SK-N-SH (cell line): Measurements from ENCODE around the gene COL28A1. TPM values are rescaled to one million over a fixed set of nuclear protein-coding genes. Genes with fewer than 3 reads are reported as not detected.
A peak's percentile ranks its signal among the peaks of the same experiment; 100 is the strongest.

ENCODE experiments used
- CTCF ChIA-PET: fragments of 300-600, 350-600 bp; formaldehyde crosslinking; extraction: SDS; loops from one replicate; lab custom pipeline; 2021; lab: Yijun Ruan, JAX
- POLR2A ChIA-PET: fragments of 350-600 bp; sonication (Branson Sonifier 250); formaldehyde crosslinking; extraction: SDS; loops from one replicate; lab custom pipeline; 2020; ENCODE audit warnings: antibody characterized with exemption, inconsistent platforms; lab: Yijun Ruan, JAX
- DNase-seq: peaks from one replicate; pipeline ENCODE4 v3.0.0; 2012
- H2AFZ ChIP-seq: fragments of 200-600 bp; sonication (generic); 2 replicates; pipeline ENCODE4 v1.8.1; 2016; ENCODE audit warnings: antibody characterized with exemption, mild to moderate bottlenecking, low read depth
- H3F3A ChIP-seq: fragments of 200-600 bp; sonication (generic); replicated peaks from 2 replicates; pipeline ENCODE3; 2016; ENCODE audit warnings: antibody characterized with exemption, mild to moderate bottlenecking; ENCODE audit not compliant: insufficient read depth
- H3K27ac ChIP-seq, 2 experiments: fragments of 200-500 bp in 1 of 2; fragments of 200-600 bp in 1 of 2; sonication (Bioruptor generic) in 1 of 2; sonication (generic), shearing (Covaris generic) in 1 of 2; 2 replicates each; pipeline versions ENCODE4 v1.5.1 to v1.6.1; 2014 to 2016; ENCODE audit warnings: low read depth in 2 of 2, inconsistent platforms in 1 of 2, low read length in 1 of 2, mild to moderate bottlenecking in 1 of 2, mixed read lengths in 1 of 2
- H3K27me3 ChIP-seq: fragments of 200-600 bp; sonication (generic), shearing (Covaris generic); 2 replicates; pipeline ENCODE4 v1.6.1; 2016; ENCODE audit warnings: mixed run types; ENCODE audit not compliant: insufficient read depth
- H3K36me3 ChIP-seq, 2 experiments: fragments of 200-500 bp in 1 of 2; fragments of 200-600 bp in 1 of 2; sonication (Bioruptor generic) in 1 of 2; sonication (generic) in 1 of 2; replicated peaks in 1 of 2; 2 replicates each; pipeline versions ENCODE3 to v1.5.1; 2014 to 2016; ENCODE audit warnings: low read length in 1 of 2, mild to moderate bottlenecking in 1 of 2; ENCODE audit not compliant: insufficient read depth in 2 of 2, control insufficient read depth in 1 of 2
- H3K4me1 ChIP-seq, 2 experiments: fragments of 200-500 bp in 1 of 2; fragments of 200-600 bp in 1 of 2; sonication (Bioruptor generic) in 1 of 2; sonication (generic), shearing (Covaris generic) in 1 of 2; 2 replicates each; pipeline versions ENCODE4 v1.5.1 to v1.6.1; 2014 to 2016; ENCODE audit warnings: low read depth in 1 of 2, low read length in 1 of 2, mixed run types in 1 of 2; ENCODE audit not compliant: insufficient read depth in 2 of 2, control insufficient read depth in 1 of 2
- H3K4me2 ChIP-seq: fragments of 200-600 bp; sonication (generic), shearing (Covaris generic); 2 replicates; pipeline ENCODE4 v1.6.1; 2017; ENCODE audit warnings: mixed run types
- H3K4me3 ChIP-seq, 2 experiments: fragments of 200-500 bp in 1 of 2; fragments of 200-600 bp in 1 of 2; sonication (Bioruptor generic) in 1 of 2; sonication (generic), shearing (Covaris generic) in 1 of 2; 2 replicates each; pipeline versions ENCODE4 v1.5.1 to v1.8.1; 2014 to 2016; ENCODE audit warnings: low read depth in 2 of 2, inconsistent platforms in 1 of 2, low read length in 1 of 2, mild to moderate bottlenecking in 1 of 2, mixed read lengths in 1 of 2, moderate library complexity in 1 of 2
- H3K79me2 ChIP-seq: fragments of 200-600 bp; sonication (generic); 2 replicates; pipeline ENCODE4 v1.8.1; 2017; ENCODE audit warnings: mild to moderate bottlenecking; ENCODE audit not compliant: insufficient read depth
- H3K9ac ChIP-seq: fragments of 200-600 bp; sonication (generic); 2 replicates; pipeline ENCODE4 v1.6.1; 2017; ENCODE audit warnings: mixed run types
- H3K9me2 ChIP-seq: fragments of 200-600 bp; sonication (generic); 2 replicates; pipeline ENCODE4 v1.6.1; 2017; ENCODE audit warnings: mixed run types
- H3K9me3 ChIP-seq: fragments of 200-600 bp; sonication (generic); 2 replicates; pipeline ENCODE4 v1.6.1; 2017; ENCODE audit warnings: mixed run types, mild to moderate bottlenecking, moderate library complexity
- H4K20me1 ChIP-seq: fragments of 200-600 bp; sonication (generic); 2 replicates; pipeline ENCODE4 v1.6.1; 2017; ENCODE audit warnings: mild to moderate bottlenecking, mixed run types; ENCODE audit not compliant: insufficient read depth
- ELF1 ChIP-seq: IDR thresholded peaks from 2 replicates; pipeline ENCODE4 v1.4.0; 2012
- EZH2phosphoT487 ChIP-seq: fragments of 200-600 bp; sonication (generic); IDR thresholded peaks from 2 replicates; pipeline ENCODE4 v1.6.1; 2017; ENCODE audit warnings: low read depth, mixed run types, mild to moderate bottlenecking, antibody characterized with exemption, moderate library complexity, borderline replicate concordance
- FOXM1 ChIP-seq: IDR thresholded peaks from 2 replicates; pipeline ENCODE4 v1.4.0; 2012; ENCODE audit warnings: low read depth, mild to moderate bottlenecking
- GATA2 ChIP-seq: sonication (generic); formaldehyde crosslinking; IDR thresholded peaks from 2 replicates; pipeline ENCODE4 v1.5.0; 2020; ENCODE audit warnings: mild to moderate bottlenecking, missing genetic modification reagents
- MEF2A ChIP-seq: IDR thresholded peaks from 2 replicates; pipeline ENCODE4 v1.4.0; 2012; ENCODE audit warnings: low read depth, borderline replicate concordance
- MXI1 ChIP-seq: IDR thresholded peaks from 2 replicates; pipeline ENCODE4 v1.6.1; 2012; ENCODE audit warnings: mild to moderate bottlenecking, low read depth, low read length, improper control_type of control experiment
- NRF1 ChIP-seq: IDR thresholded peaks from 2 replicates; pipeline ENCODE4 v1.6.1; 2012; ENCODE audit warnings: low read depth, mild to moderate bottlenecking, low read length
- POLR2AphosphoS5 ChIP-seq: IDR thresholded peaks from 2 replicates; pipeline ENCODE4 v1.6.1; 2012; ENCODE audit warnings: low read depth, low read length
- RCOR1 ChIP-seq: fragments of 150-350 bp; IDR thresholded peaks from 2 replicates; pipeline ENCODE4 v1.6.1; 2017; ENCODE audit warnings: antibody characterized with exemption, low read length
- REST ChIP-seq: IDR thresholded peaks from 2 replicates; pipeline ENCODE4 v1.6.1; 2012; ENCODE audit warnings: mild to moderate bottlenecking, low read depth, low read length, moderate library complexity
- SIN3A ChIP-seq: IDR thresholded peaks from 2 replicates; pipeline ENCODE4 v1.6.1; 2012; ENCODE audit warnings: low read depth, mild to moderate bottlenecking, low read length, moderate library complexity, borderline replicate concordance
- USF1 ChIP-seq: IDR thresholded peaks from 2 replicates; pipeline ENCODE4 v1.4.0; 2012; ENCODE audit warnings: low read depth, borderline replicate concordance
- ZBTB33 ChIP-seq: IDR thresholded peaks from 2 replicates; pipeline ENCODE4 v1.4.0; 2012; ENCODE audit warnings: low read depth, borderline replicate concordance
- WGBS: methylation state at CpG from one replicate; pipeline ENCODE4 v1.1.6; 2017; ENCODE audit warnings: low lambda C conversion rate; 5-methylcytosine and 5-hydroxymethylcytosine counted together
- polyA plus RNA-seq, 3 experiments: library from polyadenylated mRNA; depleted of rRNA; stranded (reverse); fragments of >200 nt; gene quantifications; 2 replicates each; pipeline ENCODE4 v1.2.3, GENCODE V29; 2012
- TF ChIP-seq, protein P1 (sequence below): fragments of 200-600 bp; sonication (generic); IDR thresholded peaks from 2 replicates; pipeline ENCODE4 v1.6.1; 2017; ENCODE audit warnings: antibody characterized with exemption, mild to moderate bottlenecking, moderate library complexity
- TF ChIP-seq, protein P2 (sequence below): fragments of 150-350 bp; IDR thresholded peaks from 2 replicates; pipeline ENCODE4 v1.6.1; 2016; ENCODE audit warnings: mild to moderate bottlenecking, low read depth, low read length

The COL28A1 gene
- polyA plus RNA-seq, 1 of the 3 experiments (the other 2 are of a cell fraction) = not detected

DNA sequence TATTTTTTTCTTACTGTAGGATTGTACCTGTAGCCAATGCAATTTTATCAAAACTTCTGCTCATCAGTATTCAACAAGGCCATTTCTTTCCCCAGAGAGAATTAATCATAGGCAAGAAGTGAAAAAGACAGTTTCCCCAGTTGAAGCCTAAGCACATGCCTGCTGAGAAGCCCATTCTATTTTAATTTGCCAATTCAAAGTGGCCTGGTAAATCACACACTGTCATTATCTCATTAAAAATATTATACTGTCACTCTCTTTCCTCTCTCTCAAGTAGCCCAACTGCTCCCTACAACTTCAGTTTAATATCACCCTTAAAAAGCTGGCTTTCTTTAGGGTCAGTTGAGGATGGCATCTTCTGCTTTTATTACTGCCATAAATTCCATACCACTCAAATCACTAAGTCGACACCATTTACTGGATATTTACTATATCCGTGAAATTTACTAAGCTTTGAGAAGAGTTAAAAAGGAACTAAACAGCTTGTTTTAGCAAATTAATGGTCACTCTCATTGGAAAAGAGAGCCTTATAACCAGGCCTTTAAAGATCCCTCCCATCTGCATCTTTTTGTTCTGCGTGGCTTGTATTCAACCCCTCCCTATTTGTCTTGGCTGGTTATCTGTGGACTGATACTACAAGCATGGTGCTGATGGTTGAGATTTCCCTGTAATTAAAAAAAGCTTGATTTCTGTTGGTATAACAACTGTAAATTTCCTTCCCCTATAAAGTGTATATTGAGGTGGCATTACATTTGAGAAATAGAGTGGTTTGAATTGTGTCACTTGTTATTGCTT is 30.6 kb downstream of the COL28A1 start:
- Histone ChIP-seq H3K4me1 (peaks cover 0 to 16% of the 10 kb centered on the region in 2 experiments; a peak in 2 of 4 replicates), H4K20me1 (no peaks in the 10 kb centered on the region), H2AFZ (no peak overlapping the region), H3K27me3 (no peaks in the 10 kb centered on the region)
- TF ChIP-seq MXI1 = peak; percentile 27; the same call in 1 of the 2 replicates
- no peak for TF ChIP-seq POLR2AphosphoS5
- TF ChIP-seq SIN3A = no peak
- no peak for TF ChIP-seq REST
- no peak for TF ChIP-seq RCOR1
- TF ChIP-seq USF1 = no peak
- TF ChIP-seq GATA2 (CRISPR knock-in tag) = 0 out of 2 replicates have a peak, but pooled peaks have one; percentile 44
- no peak for TF ChIP-seq MEF2A
- TF ChIP-seq FOXM1 = no peak
- no peak for TF ChIP-seq ELF1
- TF ChIP-seq, all 33 proteins: peak for 2
- H3K79me2 ChIP-seq = no peaks in the 10 kb centered on the region
- peak; percentile 49 for DNase-seq
- H3K9me2 ChIP-seq = no peaks in the 10 kb centered on the region
- no peaks in the 10 kb centered on the region for H3F3A ChIP-seq
- no peak overlapping the region for H3K9ac ChIP-seq
- peak overlapping the region in 1 of 2 experiments; percentile 6; a peak in 1 of 4 replicates for H3K27ac ChIP-seq
- H3K9me3 ChIP-seq = no peaks in the 10 kb centered on the region
- H3K4me2 ChIP-seq = no peak overlapping the region
- CTCF ChIA-PET = interaction anchor here (0.7 to 2.2 kb wide), 9 partner anchors 8 to 402 kb away, joined by 3 to 7 read pairs (median 3); partner anchors contain the start of gene COL28A1
- no peak overlapping the region for H3K4me3 ChIP-seq
- H3K36me3 ChIP-seq = no peaks in the 10 kb centered on the region
- 44% methylated on average over 3 of the region's 3 CpGs for WGBS
- POLR2A ChIA-PET = no interaction called here

GRCh38 chr7:7499892-7500291 is 35.8 kb downstream of the COL28A1 start:
- ChIA-PET CTCF (interaction anchor here (1.3 to 1.5 kb wide), 2 partner anchors 23 to 76 kb away, joined by 4 to 7 read pairs; no protein-coding TSS in a partner anchor), POLR2A (no interaction called here)
- no peak for DNase-seq
- H3K9me3 ChIP-seq = no peaks in the 10 kb centered on the region
- no peaks in the 10 kb centered on the region for H3K79me2 ChIP-seq
- no peaks in the 10 kb centered on the region for H3F3A ChIP-seq
- no peaks in the 10 kb centered on the region for H3K27me3 ChIP-seq
- WGBS = 54% methylated on average over 2 of the region's 2 CpGs
- no peaks in the 10 kb centered on the region for H3K9me2 ChIP-seq
- no peaks in the 10 kb centered on the region for H3K36me3 ChIP-seq
- peaks cover 0 to 13% of the 10 kb centered on the region in 2 experiments; a peak in 2 of 4 replicates for H3K4me1 ChIP-seq
- H3K27ac ChIP-seq = no peak overlapping the region
- no peak overlapping the region for H3K4me2 ChIP-seq
- H2AFZ ChIP-seq = no peak overlapping the region
- H4K20me1 ChIP-seq = no peaks in the 10 kb centered on the region
- no peak overlapping the region for H3K9ac ChIP-seq
- H3K4me3 ChIP-seq = no peak overlapping the region
- TF ChIP-seq MXI1 = no peak
- TF ChIP-seq, protein P1, sequence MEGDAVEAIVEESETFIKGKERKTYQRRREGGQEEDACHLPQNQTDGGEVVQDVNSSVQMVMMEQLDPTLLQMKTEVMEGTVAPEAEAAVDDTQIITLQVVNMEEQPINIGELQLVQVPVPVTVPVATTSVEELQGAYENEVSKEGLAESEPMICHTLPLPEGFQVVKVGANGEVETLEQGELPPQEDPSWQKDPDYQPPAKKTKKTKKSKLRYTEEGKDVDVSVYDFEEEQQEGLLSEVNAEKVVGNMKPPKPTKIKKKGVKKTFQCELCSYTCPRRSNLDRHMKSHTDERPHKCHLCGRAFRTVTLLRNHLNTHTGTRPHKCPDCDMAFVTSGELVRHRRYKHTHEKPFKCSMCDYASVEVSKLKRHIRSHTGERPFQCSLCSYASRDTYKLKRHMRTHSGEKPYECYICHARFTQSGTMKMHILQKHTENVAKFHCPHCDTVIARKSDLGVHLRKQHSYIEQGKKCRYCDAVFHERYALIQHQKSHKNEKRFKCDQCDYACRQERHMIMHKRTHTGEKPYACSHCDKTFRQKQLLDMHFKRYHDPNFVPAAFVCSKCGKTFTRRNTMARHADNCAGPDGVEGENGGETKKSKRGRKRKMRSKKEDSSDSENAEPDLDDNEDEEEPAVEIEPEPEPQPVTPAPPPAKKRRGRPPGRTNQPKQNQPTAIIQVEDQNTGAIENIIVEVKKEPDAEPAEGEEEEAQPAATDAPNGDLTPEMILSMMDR = no peak
- no peak for TF ChIP-seq ZBTB33
- TF ChIP-seq RCOR1 = no peak
- no peak for TF ChIP-seq ELF1
- TF ChIP-seq, protein P2, sequence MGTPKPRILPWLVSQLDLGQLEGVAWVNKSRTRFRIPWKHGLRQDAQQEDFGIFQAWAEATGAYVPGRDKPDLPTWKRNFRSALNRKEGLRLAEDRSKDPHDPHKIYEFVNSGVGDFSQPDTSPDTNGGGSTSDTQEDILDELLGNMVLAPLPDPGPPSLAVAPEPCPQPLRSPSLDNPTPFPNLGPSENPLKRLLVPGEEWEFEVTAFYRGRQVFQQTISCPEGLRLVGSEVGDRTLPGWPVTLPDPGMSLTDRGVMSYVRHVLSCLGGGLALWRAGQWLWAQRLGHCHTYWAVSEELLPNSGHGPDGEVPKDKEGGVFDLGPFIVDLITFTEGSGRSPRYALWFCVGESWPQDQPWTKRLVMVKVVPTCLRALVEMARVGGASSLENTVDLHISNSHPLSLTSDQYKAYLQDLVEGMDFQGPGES = no peak
- no peak for TF ChIP-seq EZH2phosphoT487
- TF ChIP-seq NRF1 = no peak
